ENCODE measurements around the gene NOTCH2NLA.
"Not testable (repeated sequence)": the region's sequence is repeated elsewhere in the genome, so short reads cannot be mapped to it uniquely, and the experiment has no call there.

- TF ChIP-seq CTCF (conservative IDR thresholded peaks at IDR 0.05 in 1 of 2, IDR thresholded peaks at IDR 0.05 in 1 of 2; ENCODE audit: extremely low read depth in 1 of 2, insufficient read depth in 1 of 2, low read depth in 1 of 2, low read length in 2 of 2); EZH2 (IDR thresholded peaks at IDR 0.05; ENCODE audit: borderline replicate concordance, low read length): not testable (repeated sequence)
Observed at GRCh38 chr1:146260006-146260730, 31.3 kb upstream of the NOTCH2NLA start.
